T-cell (primary cell): ENCODE measurements around the gene SIDT2. TPM values are rescaled to one million over a fixed set of nuclear protein-coding genes. Genes with fewer than 3 reads are reported as not detected.

ENCODE experiments used
- ATAC-seq, 4 experiments: fragments of 200-7000 bp in 3 of 4; fragments of 150-1000 bp in 1 of 4; cut with Tn5 transposase; replicated peaks in 1 of 4; 1 replicate in 3 of 4; 2 replicates in 1 of 4; pipeline ENCODE4 v1.10.0; 2021; ENCODE audit warnings: moderate library complexity in 3 of 4, mild to moderate bottlenecking in 2 of 4, moderate number of reproducible peaks in 1 of 4
- CTCF ChIA-PET, 2 donors: fragments of 300-600 bp; sonication (Branson Sonifier 250); formaldehyde crosslinking; loops; one replicate each; lab custom pipeline; 2022; ENCODE audit warnings: antibody characterized with exemption in 2 of 2; lab: Charles Lee
- POLR2A ChIA-PET, 2 donors: fragments of 300-600 bp; sonication (Branson Sonifier 250); formaldehyde crosslinking; loops; one replicate each; lab custom pipeline; 2022; ENCODE audit warnings: antibody characterized with exemption in 2 of 2; lab: Charles Lee
- DNase-seq, 35 experiments: peaks; one replicate each; pipeline versions ENCODE4 v3.0.0 to v3.0.0-alpha.2; 2013 to 2023
- H3K27ac ChIP-seq: one replicate; pipeline ENCODE4 v1.5.1; 2013; ENCODE audit warnings: low read length
- H3K27me3 ChIP-seq, 2 experiments: replicated peaks in 1 of 2; 1 replicate in 1 of 2; 2 replicates in 1 of 2; pipeline versions ENCODE4 v1.6.1 to v1.7.0; 2013; ENCODE audit warnings: low read length in 1 of 2, mixed read lengths in 1 of 2; ENCODE audit not compliant: control insufficient read depth in 2 of 2, insufficient read depth in 2 of 2; ENCODE audit errors: extremely low read depth in 1 of 2
- H3K36me3 ChIP-seq, 2 donors: 1 replicate in 1 of 2; 2 replicates in 1 of 2; pipeline versions ENCODE4 v1.6.1 to v1.7.0; 2013; ENCODE audit warnings: low read length in 1 of 2; ENCODE audit not compliant: control insufficient read depth in 2 of 2, insufficient read depth in 1 of 2; ENCODE audit errors: extremely low read depth in 1 of 2
- H3K4me1 ChIP-seq, 2 experiments: 1 replicate in 1 of 2; 2 replicates in 1 of 2; pipeline versions ENCODE4 v1.6.1 to v1.7.0; 2013; ENCODE audit warnings: low read length in 2 of 2, mixed read lengths in 1 of 2; ENCODE audit not compliant: insufficient read depth in 2 of 2, control insufficient read depth in 1 of 2; ENCODE audit errors: extremely low read depth in 1 of 2
- H3K4me3 ChIP-seq, 2 donors: 1 replicate in 1 of 2; 2 replicates in 1 of 2; pipeline versions ENCODE4 v1.5.1 to v1.7.0; 2013; ENCODE audit warnings: mild to moderate bottlenecking in 2 of 2, low read length in 1 of 2, moderate library complexity in 1 of 2; ENCODE audit not compliant: control insufficient read depth in 1 of 2; ENCODE audit errors: extremely low read depth in 1 of 2
- H3K9me3 ChIP-seq: 2 replicates; pipeline ENCODE4 v1.7.0; 2013
- H3K27ac Mint-ChIP-seq, 2 donors: one replicate each; pipeline ENCODE4 v1.8.0; 2020 to 2021; ENCODE audit warnings: mild to moderate bottlenecking in 2 of 2, mixed read lengths in 2 of 2
- H3K27me3 Mint-ChIP-seq, 2 donors: one replicate each; pipeline ENCODE4 v1.8.0; 2021 to 2022; ENCODE audit warnings: mixed read lengths in 2 of 2
- H3K36me3 Mint-ChIP-seq: one replicate; pipeline ENCODE4 v1.8.0; 2021; ENCODE audit warnings: mixed read lengths
- H3K4me1 Mint-ChIP-seq, 3 donors: one replicate each; pipeline ENCODE4 v1.8.0; 2020 to 2022; ENCODE audit warnings: mixed read lengths in 3 of 3, mild to moderate bottlenecking in 1 of 3
- H3K4me3 Mint-ChIP-seq, 3 donors: one replicate each; pipeline ENCODE4 v1.8.0; 2020 to 2022; ENCODE audit warnings: mild to moderate bottlenecking in 3 of 3, mixed read lengths in 3 of 3, moderate library complexity in 3 of 3
- H3K9me3 Mint-ChIP-seq, 3 donors: one replicate each; pipeline ENCODE4 v1.8.0; 2020 to 2022; ENCODE audit warnings: mixed read lengths in 3 of 3
- WGBS: methylation state at CpG from one replicate; pipeline ENCODE4 v1.1.5; 2013; ENCODE audit warnings: missing lambda C conversion rate; ENCODE audit not compliant: insufficient coverage; 5-methylcytosine and 5-hydroxymethylcytosine counted together
- total RNA-seq, 35 experiments: library from RNA in 6 of 35; stranded (reverse) in 6 of 35; fragments of 120-200 nt in 1 of 35; gene quantifications; one replicate each; pipeline versions ENCODE4 v1.2.1 to v1.2.4 and lab custom pipeline; 2013 to 2026

Gene SIDT2
- total RNA-seq, 5 donors from 2014 or later (not counting 1 experiment from before 2014, with no cell fraction given), result 46.3 to 110 (median 59.5) TPM

GRCh38 chr11:117189191-117189940, 10.8 kb downstream of the SIDT2 start:
- H3K27me3 ChIP-seq, result no peaks in the 10 kb centered on the region
- WGBS, result 93% methylated on average over 20 of the region's 22 CpGs
- H3K27ac ChIP-seq, result no peak overlapping the region
- Mint-ChIP-seq H3K27me3 (no peaks in the 10 kb centered on the region), H3K27ac (no peak overlapping the region), H3K9me3 (no peaks in the 10 kb centered on the region), H3K36me3 (peaks cover 14% of the 10 kb centered on the region), H3K4me3 (no peak overlapping the region), H3K4me1 (peaks cover 0 to 7% (median 4%) of the 10 kb centered on the region in 3 donors)
- ChIA-PET POLR2A (no interaction called here), CTCF (interaction anchor here in 1 of 2 donors (0.6 kb wide), 1 partner anchor 41 kb away, joined by 3 read pairs; no protein-coding TSS in a partner anchor)
- no peak overlapping the region for H3K4me3 ChIP-seq
- peaks cover 0 to 8% of the 10 kb centered on the region in 2 experiments for H3K4me1 ChIP-seq
- DNase-seq (peak in 1 of 35 experiments; percentile 49), ATAC-seq (no peak)
- peaks cover 3 to 35% of the 10 kb centered on the region in 2 donors for H3K36me3 ChIP-seq
- H3K9me3 ChIP-seq, result no peaks in the 10 kb centered on the region

DNA sequence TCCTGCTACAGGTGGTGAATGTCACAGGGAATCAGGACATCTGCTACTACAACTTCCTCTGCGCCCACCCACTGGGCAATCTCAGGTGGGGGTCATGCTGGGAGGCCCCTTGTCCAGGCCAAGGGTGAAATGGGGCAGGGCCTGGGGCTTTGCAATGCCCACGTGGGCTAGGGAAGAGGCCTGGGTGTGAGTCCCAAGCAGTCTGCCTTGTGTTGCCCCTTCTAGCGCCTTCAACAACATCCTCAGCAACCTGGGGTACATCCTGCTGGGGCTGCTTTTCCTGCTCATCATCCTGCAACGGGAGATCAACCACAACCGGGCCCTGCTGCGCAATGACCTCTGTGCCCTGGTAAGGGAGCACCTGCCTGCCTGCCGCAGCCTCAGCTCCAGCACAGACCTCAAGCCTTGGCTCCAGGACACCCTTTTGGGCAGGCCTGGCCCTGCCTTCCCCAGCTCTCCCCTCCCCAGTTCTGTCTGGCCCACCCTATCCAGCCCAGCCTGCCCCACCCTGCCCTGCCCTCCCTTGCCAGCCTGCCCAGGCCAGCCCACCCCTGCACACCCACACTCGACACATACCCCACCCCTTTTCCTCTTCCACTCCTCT, 11.5 kb downstream of the SIDT2 start:
- no peak for ATAC-seq
- 85% methylated on average over 8 of the region's 8 CpGs for whole genome bisulfite sequencing
- Histone ChIP-seq H3K27me3 (no peaks in the 10 kb centered on the region), H3K36me3 (peaks cover 3 to 35% of the 10 kb centered on the region in 2 donors), H3K4me1 (peaks cover 0 to 8% of the 10 kb centered on the region in 2 experiments), H3K4me3 (no peak overlapping the region), H3K9me3 (no peaks in the 10 kb centered on the region), H3K27ac (no peak overlapping the region)
- Mint-ChIP-seq H3K27ac (no peak overlapping the region), H3K4me1 (peaks cover 0 to 8% (median 5%) of the 10 kb centered on the region in 3 donors), H3K9me3 (no peaks in the 10 kb centered on the region), H3K27me3 (no peaks in the 10 kb centered on the region), H3K4me3 (no peak overlapping the region), H3K36me3 (peaks cover 15% of the 10 kb centered on the region)
- no peak for DNase-seq
- ChIA-PET POLR2A (no interaction called here), CTCF (no interaction called here)

GRCh38 chr11:117191680-117192400, 13.3 kb downstream of the SIDT2 start:
- peaks cover 20% of the 10 kb centered on the region for H3K36me3 Mint-ChIP-seq
- H3K4me3 ChIP-seq, result no peak overlapping the region
- ATAC-seq (no peak), DNase-seq (no peak)
- H3K4me1 ChIP-seq, result peaks cover 0 to 8% of the 10 kb centered on the region in 2 experiments
- WGBS, result 98% methylated on average over 25 of the region's 26 CpGs
- no peaks in the 10 kb centered on the region for H3K9me3 Mint-ChIP-seq
- H3K4me1 Mint-ChIP-seq, result peaks cover 0 to 11% (median 7%) of the 10 kb centered on the region in 3 donors
- no peaks in the 10 kb centered on the region for H3K9me3 ChIP-seq
- POLR2A ChIA-PET, result no interaction called here
- H3K27me3 ChIP-seq, result no peaks in the 10 kb centered on the region
- no peak overlapping the region for H3K27ac Mint-ChIP-seq
- H3K4me3 Mint-ChIP-seq, result no peak overlapping the region
- H3K36me3 ChIP-seq, result peaks cover 7 to 35% of the 10 kb centered on the region in 2 donors
- no peaks in the 10 kb centered on the region for H3K27me3 Mint-ChIP-seq
- no peak overlapping the region for H3K27ac ChIP-seq
- CTCF ChIA-PET, result no interaction called here

GRCh38 chr11:117192401-117192875, 13.9 kb downstream of the SIDT2 start:
- H3K4me1 ChIP-seq, result peaks cover 0 to 8% of the 10 kb centered on the region in 2 experiments
- ATAC-seq (no peak), DNase-seq (no peak)
- peaks cover 7 to 30% of the 10 kb centered on the region in 2 donors for H3K36me3 ChIP-seq
- ChIA-PET POLR2A (no interaction called here), CTCF (no interaction called here)
- no peaks in the 10 kb centered on the region for H3K9me3 ChIP-seq
- WGBS, result 96% methylated on average over 8 of the region's 17 CpGs
- no peak overlapping the region for H3K27ac ChIP-seq
- no peak overlapping the region for H3K27ac Mint-ChIP-seq
- no peaks in the 10 kb centered on the region for H3K27me3 Mint-ChIP-seq
- H3K9me3 Mint-ChIP-seq, result no peaks in the 10 kb centered on the region
- no peak overlapping the region for H3K4me3 ChIP-seq
- H3K27me3 ChIP-seq, result no peaks in the 10 kb centered on the region
- H3K36me3 Mint-ChIP-seq, result peaks cover 16% of the 10 kb centered on the region
- peaks cover 0 to 11% (median 6%) of the 10 kb centered on the region in 3 donors for H3K4me1 Mint-ChIP-seq
- no peak overlapping the region for H3K4me3 Mint-ChIP-seq

GRCh38 chr11:117193130-117194020, 14.8 kb downstream of the SIDT2 start:
- Histone ChIP-seq H3K27ac (no peak overlapping the region), H3K9me3 (no peaks in the 10 kb centered on the region), H3K27me3 (no peaks in the 10 kb centered on the region), H3K4me1 (peaks cover 0 to 8% of the 10 kb centered on the region in 2 experiments), H3K36me3 (peaks cover 4 to 23% of the 10 kb centered on the region in 2 donors), H3K4me3 (no peak overlapping the region)
- peak overlapping the region; percentile 8 to 52 for H3K27ac Mint-ChIP-seq
- no peak for DNase-seq
- H3K9me3 Mint-ChIP-seq, result no peaks in the 10 kb centered on the region
- H3K4me3 Mint-ChIP-seq, result no peak overlapping the region
- ChIA-PET POLR2A (no interaction called here), CTCF (no interaction called here)
- ATAC-seq, result no peak
- peaks cover 18% of the 10 kb centered on the region for H3K36me3 Mint-ChIP-seq
- H3K27me3 Mint-ChIP-seq, result no peaks in the 10 kb centered on the region
- 97% methylated on average over 11 of the region's 15 CpGs for WGBS
- peaks cover 0 to 11% (median 6%) of the 10 kb centered on the region in 3 donors for H3K4me1 Mint-ChIP-seq
